Effector memory CD4-positive, alpha-beta T cell (primary cell): ENCODE data around the gene SLC45A1.

Source experiments
- DNase-seq, 3 donors: peaks; one replicate each; pipeline ENCODE4 v3.0.0-alpha.2; 2020
- H3K27ac ChIP-seq: 2 replicates; pipeline ENCODE4 v1.7.0; 2013; ENCODE audit warnings: mild to moderate bottlenecking, low read length, moderate library complexity; ENCODE audit not compliant: insufficient read depth, poor library complexity, severe bottlenecking
- H3K27me3 ChIP-seq: replicated peaks from 2 replicates; pipeline ENCODE4 v1.7.0; 2013; ENCODE audit warnings: mild to moderate bottlenecking, low read length; ENCODE audit not compliant: insufficient read depth, control insufficient read depth, poor library complexity, severe bottlenecking
- H3K36me3 ChIP-seq: 2 replicates; pipeline ENCODE4 v1.7.0; 2013; ENCODE audit warnings: mild to moderate bottlenecking, low read length, moderate library complexity; ENCODE audit not compliant: control insufficient read depth, insufficient read depth
- H3K4me1 ChIP-seq: 2 replicates; pipeline ENCODE4 v1.7.0; 2013; ENCODE audit warnings: low read length, mild to moderate bottlenecking; ENCODE audit not compliant: control insufficient read depth, insufficient read depth, poor library complexity, severe bottlenecking
- H3K4me3 ChIP-seq: 2 replicates; pipeline ENCODE4 v1.7.0; 2013; ENCODE audit warnings: low read length, low read depth, mild to moderate bottlenecking; ENCODE audit not compliant: insufficient read depth, poor library complexity, severe bottlenecking
- H3K9me3 ChIP-seq: 2 replicates; pipeline ENCODE4 v1.7.0; 2013; ENCODE audit warnings: mild to moderate bottlenecking, low read length, moderate library complexity; ENCODE audit not compliant: control insufficient read depth

Gene SLC45A1

DNA sequence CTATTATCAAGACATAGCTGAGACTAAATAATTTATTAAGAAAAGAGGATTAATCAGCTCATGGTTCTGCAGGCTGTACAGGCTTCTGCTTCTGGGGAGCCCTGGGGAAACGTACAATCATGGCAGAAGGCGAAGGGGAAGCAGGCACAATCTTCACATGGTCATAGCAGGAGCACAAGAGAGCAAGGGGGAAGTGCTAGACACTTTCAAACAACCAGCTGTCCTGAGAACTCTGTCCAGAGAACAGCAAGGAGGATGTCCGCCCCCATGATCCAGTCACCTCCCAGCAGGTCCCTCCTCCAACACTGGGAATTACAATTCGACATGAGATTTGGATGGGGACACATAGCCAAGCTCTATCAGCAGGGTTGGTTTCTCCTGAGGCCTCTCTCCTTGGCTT is 10.3 kb upstream of the SLC45A1 start:
- Histone ChIP-seq H3K27me3 (no peaks in the 10 kb centered on the region), H3K9me3 (no peaks in the 10 kb centered on the region), H3K4me1 (no peaks in the 10 kb centered on the region), H3K36me3 (no peaks in the 10 kb centered on the region), H3K4me3 (no peak overlapping the region), H3K27ac (no peak overlapping the region)
- no peak for DNase-seq

DNA sequence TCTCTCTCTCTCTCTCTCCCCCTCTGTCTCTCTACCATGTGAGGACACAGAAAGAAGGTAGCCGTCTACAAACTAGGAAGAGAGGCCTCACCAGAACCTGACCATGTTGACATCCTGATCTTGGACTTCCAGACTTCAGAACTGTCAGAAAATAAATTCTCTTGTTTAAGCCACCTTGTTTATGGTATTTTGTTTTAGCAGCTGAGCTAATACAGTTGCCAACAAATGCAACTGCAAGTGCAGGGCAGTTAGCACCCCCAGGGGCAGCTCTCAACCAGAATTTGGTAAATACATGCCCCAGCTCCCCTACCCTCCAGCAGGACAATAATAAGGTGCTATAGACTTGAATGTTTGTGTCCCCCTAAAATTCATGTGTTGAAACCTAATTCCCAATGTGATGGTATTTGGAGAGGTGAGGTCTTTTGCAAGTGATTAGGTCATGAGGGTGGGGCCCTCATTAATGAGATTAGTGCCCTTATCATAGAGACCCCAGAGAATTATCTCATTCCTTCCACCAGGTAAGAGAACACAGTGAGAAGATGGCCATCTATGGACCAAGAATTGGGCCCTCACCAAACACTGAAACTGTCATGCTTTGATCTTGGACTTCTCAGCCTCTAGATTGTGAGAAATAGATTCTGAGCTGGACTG is 6.7 kb upstream of the SLC45A1 start:
- Histone ChIP-seq H3K27me3 (peaks cover 8% of the 10 kb centered on the region), H3K27ac (no peak overlapping the region), H3K9me3 (no peaks in the 10 kb centered on the region), H3K4me3 (no peak overlapping the region), H3K36me3 (no peaks in the 10 kb centered on the region), H3K4me1 (no peaks in the 10 kb centered on the region)
- DNase-seq, result no peak

DNA sequence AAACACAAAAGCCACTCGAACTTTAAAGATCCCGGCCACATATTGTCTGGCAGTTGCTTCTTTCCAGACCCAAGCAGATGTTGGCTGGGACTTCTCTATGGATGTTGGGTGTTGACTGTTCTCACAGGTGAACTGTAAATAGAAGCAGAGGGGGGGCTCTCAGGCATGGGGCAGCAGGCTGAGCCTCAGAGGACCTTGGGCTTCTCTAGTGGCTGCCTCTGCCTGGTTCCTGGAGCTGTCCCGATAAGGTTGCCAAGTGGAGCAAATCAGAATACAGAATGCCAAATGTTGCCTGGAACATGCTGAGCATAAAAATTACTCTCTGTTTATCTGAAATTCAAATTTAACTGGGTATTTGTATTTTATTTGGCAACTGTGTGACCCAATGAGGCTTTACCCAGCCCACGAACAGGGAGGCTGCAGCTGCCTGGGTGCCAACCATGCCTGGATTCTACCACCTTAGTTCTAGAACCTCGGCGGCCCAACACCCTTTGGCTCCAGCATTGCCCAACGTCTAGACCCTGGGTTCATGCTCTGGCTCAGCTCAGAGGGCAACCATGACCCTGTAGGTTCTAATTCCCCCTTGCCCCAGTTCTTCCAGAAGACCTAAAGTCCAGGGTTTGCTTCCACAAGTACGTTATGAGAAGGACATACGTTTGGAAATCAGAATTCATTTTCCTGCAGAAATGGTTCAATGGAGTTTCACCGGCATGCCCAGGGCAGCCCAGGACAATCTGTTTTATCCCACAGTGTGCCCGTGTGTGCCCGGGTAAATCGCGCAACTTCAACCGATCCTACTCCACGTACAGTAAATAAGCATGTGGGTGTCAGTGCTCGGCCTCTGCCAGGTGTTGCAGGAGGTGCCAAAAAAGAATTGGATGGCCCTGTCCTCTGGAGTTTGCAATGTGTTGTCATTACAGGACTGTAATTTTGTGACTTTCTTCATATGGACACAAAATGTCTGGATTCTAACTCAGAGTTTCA is 5.4 kb upstream of the SLC45A1 start:
- H3K36me3 ChIP-seq, result no peaks in the 10 kb centered on the region
- no peak overlapping the region for H3K27ac ChIP-seq
- DNase-seq, result no peak
- no peaks in the 10 kb centered on the region for H3K9me3 ChIP-seq
- H3K4me1 ChIP-seq, result peaks cover 3% of the 10 kb centered on the region
- H3K27me3 ChIP-seq, result peaks cover 8% of the 10 kb centered on the region
- H3K4me3 ChIP-seq, result no peak overlapping the region

DNA sequence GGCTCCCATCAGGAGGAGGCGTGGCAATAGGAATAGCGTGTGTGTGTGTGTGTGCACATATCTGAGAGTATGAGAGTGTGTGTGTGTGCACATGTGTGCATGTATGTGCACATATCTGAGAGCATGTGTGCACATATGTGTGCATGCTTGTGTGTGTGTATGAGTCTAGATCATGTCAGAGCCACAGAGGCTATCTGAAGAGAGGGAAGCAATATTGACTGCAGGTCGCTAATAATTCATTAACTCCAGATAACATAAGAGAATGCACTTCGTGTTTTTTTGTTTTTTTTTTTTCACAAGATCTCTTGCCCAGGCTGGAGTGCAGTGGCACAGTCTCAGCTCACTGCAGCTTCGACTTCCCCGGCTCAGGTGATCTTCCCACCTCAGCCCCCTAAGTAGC is 4.7 kb upstream of the SLC45A1 start:
- Histone ChIP-seq H3K4me1 (peaks cover 7% of the 10 kb centered on the region), H3K4me3 (no peak overlapping the region), H3K27me3 (peaks cover 8% of the 10 kb centered on the region), H3K36me3 (no peaks in the 10 kb centered on the region), H3K9me3 (no peaks in the 10 kb centered on the region), H3K27ac (no peak overlapping the region)
- DNase-seq, result no peak

DNA sequence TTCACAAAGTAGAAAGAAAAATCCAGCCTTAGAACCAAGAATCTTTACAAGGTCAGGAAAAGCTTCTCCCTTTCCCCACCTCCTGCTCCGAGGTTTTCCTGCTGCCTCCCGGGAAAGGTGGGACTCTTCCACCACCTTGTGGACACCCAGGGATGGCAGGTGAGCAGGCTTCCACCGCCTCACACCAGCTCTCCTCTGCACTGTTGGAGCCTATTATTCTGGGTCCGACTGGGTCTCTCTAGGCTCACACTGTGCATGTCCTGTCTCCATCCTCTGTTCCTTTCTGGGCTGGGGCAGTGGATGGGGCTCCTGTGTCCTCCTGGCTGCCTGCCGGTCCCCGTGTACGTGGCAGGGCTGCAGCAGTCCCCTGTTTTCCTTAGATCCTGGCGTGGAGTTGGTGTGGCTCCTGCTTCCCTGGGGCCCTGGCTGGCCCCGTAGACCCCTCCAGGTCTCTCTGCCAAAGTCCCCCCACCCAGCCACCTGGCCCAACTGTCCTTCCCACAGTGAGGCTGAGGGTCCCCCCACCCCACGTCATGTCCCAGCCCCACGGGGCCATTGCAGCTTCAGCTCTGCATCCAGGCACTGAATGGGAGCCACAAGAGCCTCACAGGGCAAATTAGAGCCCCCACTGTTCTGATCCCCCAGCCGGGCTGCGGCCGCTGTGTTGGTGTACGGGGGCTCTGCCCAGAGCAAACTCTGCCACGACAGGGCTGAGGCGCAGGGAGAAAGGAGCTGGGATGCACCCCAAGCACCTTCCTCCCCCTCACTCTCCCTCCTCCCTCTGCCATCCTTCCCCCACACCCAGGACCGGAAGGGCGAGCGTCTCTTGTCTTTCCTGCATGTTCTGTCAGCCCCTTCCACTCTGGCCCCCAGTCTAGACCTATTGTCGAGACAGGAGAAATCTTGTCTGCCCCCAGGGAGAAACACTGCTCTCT is 3.3 kb upstream of the SLC45A1 start:
- DNase-seq, result peak; percentile 23 to 31 (median 26)
- peaks cover 8% of the 10 kb centered on the region for H3K27me3 ChIP-seq
- H3K36me3 ChIP-seq, result no peaks in the 10 kb centered on the region

DNA sequence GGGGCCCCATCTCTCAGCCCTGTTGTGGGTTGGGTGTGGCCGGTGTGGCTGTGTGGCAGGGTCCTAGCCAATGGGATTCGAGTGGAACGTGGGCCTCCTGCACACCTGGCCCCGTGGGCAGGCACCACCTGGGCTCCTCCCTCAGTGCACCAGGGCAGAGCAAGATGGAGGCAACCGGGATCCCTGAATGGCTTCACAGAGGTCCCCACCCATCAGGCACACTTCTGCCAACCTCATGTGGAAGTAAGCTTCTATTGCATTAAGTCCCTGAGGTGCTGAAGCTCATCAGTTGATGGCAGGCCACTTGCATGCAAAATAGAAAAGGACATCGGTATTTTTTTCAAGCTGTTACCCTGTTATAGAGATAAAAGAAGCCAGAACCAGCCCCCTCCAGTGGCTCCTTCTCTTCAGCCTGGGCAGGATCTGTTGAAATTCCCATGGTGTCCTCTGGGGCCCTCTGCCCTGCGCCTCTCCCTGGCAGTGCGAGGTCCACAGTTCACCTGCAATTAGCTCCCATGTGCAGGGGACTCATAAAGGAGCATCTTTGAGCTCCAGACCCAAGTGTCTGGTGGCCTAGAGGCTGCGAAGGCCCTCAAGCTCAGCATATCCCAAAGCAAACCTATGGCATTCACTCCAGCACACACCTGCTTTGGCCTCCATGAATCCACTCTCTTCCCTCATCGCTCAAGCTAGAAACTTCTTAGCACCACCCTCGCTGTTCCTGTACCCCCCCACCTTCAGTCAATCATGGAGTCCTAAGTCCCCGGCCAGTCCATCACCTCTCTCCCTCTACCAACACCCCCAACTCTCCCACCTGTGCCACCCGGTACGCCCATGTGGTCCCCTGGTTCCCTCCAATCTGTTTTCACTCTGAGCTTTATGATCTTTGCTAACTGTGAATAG is 2.1 kb upstream of the SLC45A1 start:
- no peaks in the 10 kb centered on the region for H3K36me3 ChIP-seq
- H3K9me3 ChIP-seq, result no peaks in the 10 kb centered on the region
- DNase-seq, result no peak
- no peak overlapping the region for H3K27ac ChIP-seq
- no peak overlapping the region for H3K4me3 ChIP-seq
- H3K4me1 ChIP-seq, result peaks cover 10% of the 10 kb centered on the region
- H3K27me3 ChIP-seq, result peaks cover 8% of the 10 kb centered on the region

More for the DNA sequence above, 3.3 kb upstream of the SLC45A1 start:
- no peaks in the 10 kb centered on the region for H3K9me3 ChIP-seq
- peaks cover 10% of the 10 kb centered on the region for H3K4me1 ChIP-seq
- no peak overlapping the region for H3K27ac ChIP-seq
- H3K4me3 ChIP-seq, result no peak overlapping the region

DNA sequence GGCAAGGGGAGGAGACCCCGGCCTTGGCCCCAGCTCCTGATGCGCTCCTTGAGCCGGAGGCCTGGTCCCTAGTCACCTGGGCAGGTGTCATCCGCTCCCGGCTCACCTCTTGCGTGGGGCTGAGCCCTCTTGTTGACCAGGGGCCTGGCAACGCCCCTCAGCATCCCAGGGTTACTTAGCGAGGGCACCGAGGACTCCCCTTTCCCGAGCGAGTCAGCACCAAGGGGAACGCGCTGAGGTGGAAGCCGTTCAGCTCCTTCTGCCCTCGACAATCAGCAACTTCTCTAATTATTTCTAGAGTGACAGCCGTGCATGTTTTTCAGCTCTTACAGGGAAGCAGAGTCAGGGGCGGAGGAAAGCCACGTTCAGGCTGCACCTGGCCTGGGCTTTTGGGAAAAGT is 522 bp downstream of the SLC45A1 start:
- no peaks in the 10 kb centered on the region for H3K9me3 ChIP-seq
- peaks cover 8% of the 10 kb centered on the region for H3K27me3 ChIP-seq
- H3K36me3 ChIP-seq, result no peaks in the 10 kb centered on the region
- H3K27ac ChIP-seq, result no peak overlapping the region
- peaks cover 10% of the 10 kb centered on the region for H3K4me1 ChIP-seq
- no peak for DNase-seq
- peak overlapping the region; percentile 59 for H3K4me3 ChIP-seq

DNA sequence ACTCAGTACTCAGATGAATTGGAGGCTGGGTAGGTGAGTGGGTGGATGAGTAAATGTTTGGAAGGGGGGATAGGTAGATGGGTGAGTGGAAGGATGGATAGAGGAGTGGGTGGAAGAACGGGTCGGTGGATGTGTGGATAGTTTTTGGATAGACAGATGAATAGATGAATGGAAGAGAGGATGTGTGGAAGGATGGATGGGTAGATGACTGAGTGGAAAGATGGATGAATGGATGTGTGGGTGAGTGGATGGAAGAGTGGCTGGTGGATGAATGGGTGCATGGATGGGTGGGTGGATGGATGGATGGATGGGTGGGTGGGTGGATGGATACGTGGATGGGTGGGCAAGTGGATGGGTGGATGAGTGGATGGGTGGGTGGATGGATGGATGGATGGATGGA is 3.7 kb downstream of the SLC45A1 start:
- Histone ChIP-seq H3K9me3 (no peaks in the 10 kb centered on the region), H3K4me3 (no peak overlapping the region), H3K27me3 (no peaks in the 10 kb centered on the region), H3K36me3 (no peaks in the 10 kb centered on the region), H3K27ac (no peak overlapping the region), H3K4me1 (peaks cover 10% of the 10 kb centered on the region)
- no peak for DNase-seq

DNA sequence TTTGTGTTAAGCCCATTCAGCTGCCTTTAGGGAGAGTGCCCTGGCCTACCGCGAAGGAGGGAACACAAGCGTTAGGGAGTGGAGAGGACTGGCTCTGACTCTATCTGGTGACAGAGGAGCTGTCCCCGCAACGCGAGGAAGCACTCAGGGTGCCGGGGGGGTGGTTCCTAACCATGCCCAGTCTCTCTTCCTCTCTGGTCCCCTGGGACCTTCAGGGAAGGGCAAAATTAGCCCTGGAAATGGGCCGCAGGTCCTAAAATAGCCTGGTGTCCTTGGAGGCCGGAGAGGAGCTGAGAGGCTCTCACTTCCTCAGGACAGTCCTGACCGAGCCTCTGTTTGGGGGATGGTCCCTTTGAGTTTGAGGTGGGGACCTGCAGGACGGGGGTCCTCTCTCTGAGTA is 5.8 kb downstream of the SLC45A1 start:
- DNase-seq, result no peak
- H3K27me3 ChIP-seq, result no peaks in the 10 kb centered on the region
- H3K27ac ChIP-seq, result no peak overlapping the region
- no peak overlapping the region for H3K4me3 ChIP-seq
- no peaks in the 10 kb centered on the region for H3K36me3 ChIP-seq
- no peaks in the 10 kb centered on the region for H3K9me3 ChIP-seq
- H3K4me1 ChIP-seq, result no peaks in the 10 kb centered on the region
